HL-60 (cell line): ENCODE data around the gene ASPRV1.

ENCODE experiments used
- DNase-seq, 2 experiments: peaks; one replicate each; pipeline ENCODE4 v3.0.0-alpha.2; 2010 to 2020; ENCODE audit warnings: low read depth in 1 of 2, low spot score in 1 of 2
- H3K27ac ChIP-seq: fragments of 250-450 bp; sonication (Bioruptor Pico); replicated peaks from 2 replicates; pipeline ENCODE4 v1.5.1; 2020; ENCODE audit warnings: mild to moderate bottlenecking, moderate library complexity
- H3K27me3 ChIP-seq: fragments of 250-450 bp; sonication (Bioruptor Pico); 2 replicates; pipeline ENCODE4 v1.5.1; 2021; ENCODE audit warnings: mild to moderate bottlenecking, moderate library complexity; ENCODE audit not compliant: insufficient read depth, poor library complexity, severe bottlenecking
- H3K4me3 ChIP-seq: replicated peaks from 2 replicates; pipeline ENCODE4 v1.5.1; 2011; ENCODE audit warnings: mild to moderate bottlenecking, control low read depth, low read length; ENCODE audit not compliant: insufficient read depth
- CTCF ChIP-seq: IDR thresholded peaks from one replicate; pipeline ENCODE4 v1.5.1; 2011; ENCODE audit warnings: low read length, control low read depth, inconsistent platforms; ENCODE audit not compliant: insufficient read depth
- GABPA ChIP-seq: IDR thresholded peaks from 2 replicates; pipeline ENCODE4 v1.6.1; 2012; ENCODE audit warnings: low read depth
- POLR2AphosphoS5 ChIP-seq: IDR thresholded peaks from 2 replicates; pipeline ENCODE4 v1.6.1; 2012; ENCODE audit warnings: low read depth
- REST ChIP-seq: IDR thresholded peaks from 2 replicates; pipeline ENCODE4 v1.6.1; 2012; ENCODE audit warnings: low read depth; ENCODE audit not compliant: insufficient replicate concordance
- SPI1 ChIP-seq: IDR thresholded peaks from 2 replicates; pipeline ENCODE4 v1.6.1; 2012; ENCODE audit warnings: low read depth, mild to moderate bottlenecking, borderline replicate concordance

The ASPRV1 gene

GRCh38 chr2:69914950-69915945 is 46.2 kb downstream of the ASPRV1 start, which contains the start of gene MXD1:
Gene MXD1 (plus strand): TSS chr2:69915109. CDS start chr2:69915331, 222 bp downstream.
- peak in 1 of 2 experiments; percentile 35 for DNase-seq
- Histone ChIP-seq H3K4me3 (peak within 1 kb of the TSS; percentile 93), H3K27me3 (no peaks in the 10 kb centered on the region), H3K27ac (peak within 1 kb of the TSS; percentile 95)
- TF ChIP-seq SPI1 (peak; percentile 38; the same call in 1 of the 2 replicates), GABPA (no peak), REST (peak; percentile 60), CTCF (no peak), POLR2AphosphoS5 (peak; percentile 93)

- Histone ChIP-seq H3K4me3 (peak overlapping the region; percentile 93), H3K27me3 (no peaks in the 10 kb centered on the region), H3K27ac (peak overlapping the region; percentile 95)
- peak; percentile 100 for DNase-seq
- TF ChIP-seq SPI1 (no peak), GABPA (no peak), CTCF (no peak), REST (peak; percentile 55), POLR2AphosphoS5 (peak; percentile 76)
These were observed 47.1 kb downstream of the ASPRV1 start for GRCh38 chr2:69914164-69914949.

GRCh38 chr2:69911985-69912563 is 49.4 kb downstream of the ASPRV1 start:
- DNase-seq, result peak in 1 of 2 experiments; percentile 48
- Histone ChIP-seq H3K27ac (no peak overlapping the region), H3K27me3 (no peaks in the 10 kb centered on the region), H3K4me3 (no peak overlapping the region)
- no peak for TF ChIP-seq SPI1
- no peak for TF ChIP-seq POLR2AphosphoS5
- no peak for TF ChIP-seq CTCF
- no peak for TF ChIP-seq REST
- TF ChIP-seq GABPA, result no peak
